HCT116 (cell line): ENCODE measurements around the gene CSRP1.

Source experiments
- CTCF ChIP-seq, 3 experiments: fragments of 200-600 bp in 1 of 3; sonication (generic) in 1 of 3; IDR thresholded peaks in 2 of 3; conservative IDR thresholded peaks in 1 of 3; 2 replicates each; pipeline ENCODE4 v1.5.1; 2012 to 2017; ENCODE audit warnings: low read depth in 2 of 3, low read length in 2 of 3, antibody characterized with exemption in 1 of 3, borderline replicate concordance in 1 of 3, control low read depth in 1 of 3, mild to moderate bottlenecking in 1 of 3, mixed read lengths in 1 of 3, mixed run types in 1 of 3, moderate library complexity in 1 of 3; ENCODE audit not compliant: insufficient read depth in 1 of 3
- EGR1 ChIP-seq: IDR thresholded peaks from 2 replicates; pipeline ENCODE4 v1.6.1; 2012; ENCODE audit warnings: low read depth
- EZH2 ChIP-seq: fragments of 200-600 bp; sonication (generic); IDR thresholded peaks from 2 replicates; pipeline ENCODE4 v1.6.1; 2017; ENCODE audit warnings: antibody characterized with exemption, mixed run types
- POLR2A ChIP-seq: IDR thresholded peaks from 2 replicates; pipeline ENCODE4 v1.7.0; 2011; ENCODE audit warnings: borderline replicate concordance; ENCODE audit not compliant: insufficient read depth, insufficient read length; ENCODE audit errors: extremely low read depth
- POLR2AphosphoS5 ChIP-seq: IDR thresholded peaks from 2 replicates; pipeline ENCODE4 v1.6.1; 2011; ENCODE audit warnings: mild to moderate bottlenecking, low read depth, low read length, moderate library complexity
- SRF ChIP-seq: IDR thresholded peaks from 2 replicates; pipeline ENCODE4 v1.6.1; 2012; ENCODE audit warnings: low read depth

DNA sequence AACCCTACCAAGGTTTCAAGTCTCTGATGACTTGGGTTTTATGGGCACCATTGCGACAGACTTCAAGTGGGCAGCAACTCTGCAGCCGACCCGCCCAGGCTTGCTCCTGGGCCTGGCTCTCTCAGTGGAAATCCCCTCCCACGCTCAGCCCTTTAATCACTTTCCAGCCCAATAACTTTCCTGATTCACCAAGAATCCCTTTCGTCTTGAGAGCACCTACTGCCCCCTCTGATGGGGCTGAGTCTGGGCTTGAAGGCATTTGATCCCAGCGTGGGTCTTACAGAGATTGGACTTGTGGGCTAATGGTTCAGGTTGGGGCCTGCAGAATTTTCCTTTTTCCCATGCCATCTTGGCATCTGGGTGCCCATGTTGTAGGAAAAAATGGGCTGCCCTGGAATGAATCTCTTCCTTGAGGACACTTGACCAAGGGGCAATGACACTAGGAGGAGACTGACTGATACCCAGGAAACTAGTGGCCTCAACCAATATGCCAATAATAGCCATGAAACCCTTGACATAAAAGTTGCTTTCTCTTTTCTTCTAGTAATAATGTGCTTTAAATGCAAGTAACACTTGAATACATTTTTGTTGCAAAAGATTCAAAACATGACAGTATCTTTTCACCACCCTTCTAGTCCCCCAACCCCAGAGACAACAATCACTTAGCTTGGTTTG lies 30.1 kb downstream of the CSRP1 start:
- TF ChIP-seq EZH2 (no peak), CTCF (IDR thresholded peaks at IDR 0.05 in 2 of 3, conservative IDR thresholded peaks at IDR 0.05 in 1 of 3; ENCODE audit: borderline replicate concordance in 1 of 3, insufficient read depth in 1 of 3, low read depth in 2 of 3, low read length in 2 of 3) (no peak), SRF (no peak), POLR2AphosphoS5 (no peak), EGR1 (no peak), POLR2A (no peak)
